ENCODE measurements around the gene NMRK1. TPM values are rescaled to one million over a fixed set of nuclear protein-coding genes. Genes with fewer than 3 reads are reported as not detected.

The NMRK1 gene
- polyA plus RNA-seq, 3 donors: 4.3 to 9.8 (median 9.3) TPM

GRCh38 chr9:75072895-75073294 is 15.1 kb downstream of the NMRK1 start:
- TF ChIP-seq CTCF (IDR thresholded peaks at IDR 0.05): no peak
- no peaks in the 10 kb centered on the region for H3K9me3 Mint-ChIP-seq
- H3K27ac Mint-ChIP-seq: no peak overlapping the region
- DNase-seq: no peak
- intact Hi-C loops (cut with micrococcal nuclease): no loop called here
- no peaks in the 10 kb centered on the region for H3K27me3 ChIP-seq (ENCODE audit: control insufficient read depth in 2 of 2, insufficient read depth in 2 of 2, low read length in 2 of 2)
- no peaks in the 10 kb centered on the region for H3K9me3 ChIP-seq (replicated peaks in 1 of 2; ENCODE audit: control insufficient read depth in 1 of 2, insufficient read depth in 1 of 2, low read length in 2 of 2)
- H3K4me2 ChIP-seq (replicated peaks; ENCODE audit: extremely low read depth, low read length, poor library complexity, severe bottlenecking): no peak overlapping the region
- H4K20me1 ChIP-seq (ENCODE audit: insufficient read depth, low read length): no peaks in the 10 kb centered on the region
- no CpG with 5 or more reads among the region's 4 CpGs for WGBS (ENCODE audit: insufficient coverage)
- no peaks in the 10 kb centered on the region for H3K36me3 ChIP-seq (replicated peaks in 1 of 2; ENCODE audit: control insufficient read depth in 1 of 2, insufficient read depth in 2 of 2, low read length in 2 of 2)
- peaks cover 2% of the 10 kb centered on the region for H3K4me1 Mint-ChIP-seq
- no peak overlapping the region for H3K4me3 Mint-ChIP-seq
- H3K4me3 ChIP-seq (replicated peaks in 1 of 3; ENCODE audit: low read depth in 2 of 3, low read length in 3 of 3): no peak overlapping the region
- H3K9ac ChIP-seq (ENCODE audit: insufficient read depth, low read length, poor library complexity, severe bottlenecking): no peak overlapping the region
- no peaks in the 10 kb centered on the region for H3K79me2 ChIP-seq (ENCODE audit: insufficient read depth, low read length)
- no peaks in the 10 kb centered on the region for H3K4me1 ChIP-seq (ENCODE audit: control insufficient read depth in 1 of 2, insufficient read depth in 2 of 2, low read length in 2 of 2)
- no peak overlapping the region for H2AFZ ChIP-seq (ENCODE audit: insufficient read depth, low read depth, low read length, poor library complexity, severe bottlenecking)
- peaks cover 0 to 6% (median 3%) of the 10 kb centered on the region in 3 donors for H3K27me3 Mint-ChIP-seq (ENCODE audit: low read depth in 3 of 3)
- H3K27ac ChIP-seq (ENCODE audit: low read depth in 1 of 2, low read length in 2 of 2): no peak overlapping the region
- H3K36me3 Mint-ChIP-seq: peaks cover 0 to 3% of the 10 kb centered on the region in 2 donors

- TF ChIP-seq CTCF (IDR thresholded peaks at IDR 0.05): no peak
- no peaks in the 10 kb centered on the region for H3K4me1 ChIP-seq (ENCODE audit: control insufficient read depth in 1 of 2, insufficient read depth in 2 of 2, low read length in 2 of 2)
- DNase-seq: no peak
- 78% methylated on average over 3 of the region's 5 CpGs for WGBS (ENCODE audit: insufficient coverage)
- no peaks in the 10 kb centered on the region for H3K36me3 ChIP-seq (replicated peaks in 1 of 2; ENCODE audit: control insufficient read depth in 1 of 2, insufficient read depth in 2 of 2, low read length in 2 of 2)
- H3K79me2 ChIP-seq (ENCODE audit: insufficient read depth, low read length): no peaks in the 10 kb centered on the region
- H3K36me3 Mint-ChIP-seq: peaks cover 0 to 6% of the 10 kb centered on the region in 2 donors
- no peak overlapping the region for H3K9ac ChIP-seq (ENCODE audit: insufficient read depth, low read length, poor library complexity, severe bottlenecking)
- intact Hi-C loops (cut with micrococcal nuclease): no loop called here
- peak overlapping the region in 1 of 7 donors; percentile 43 for H3K27ac Mint-ChIP-seq
- H3K4me1 Mint-ChIP-seq: no peaks in the 10 kb centered on the region
- H2AFZ ChIP-seq (ENCODE audit: insufficient read depth, low read depth, low read length, poor library complexity, severe bottlenecking): no peak overlapping the region
- no peak overlapping the region for H3K27ac ChIP-seq (ENCODE audit: low read depth in 1 of 2, low read length in 2 of 2)
- no peak overlapping the region for H3K4me3 Mint-ChIP-seq
- peaks cover 0 to 6% (median 3%) of the 10 kb centered on the region in 3 donors for H3K27me3 Mint-ChIP-seq (ENCODE audit: low read depth in 3 of 3)
- no peaks in the 10 kb centered on the region for H4K20me1 ChIP-seq (ENCODE audit: insufficient read depth, low read length)
- no peaks in the 10 kb centered on the region for H3K9me3 ChIP-seq (replicated peaks in 1 of 2; ENCODE audit: control insufficient read depth in 1 of 2, insufficient read depth in 1 of 2, low read length in 2 of 2)
- no peaks in the 10 kb centered on the region for H3K27me3 ChIP-seq (ENCODE audit: control insufficient read depth in 2 of 2, insufficient read depth in 2 of 2, low read length in 2 of 2)
- no peaks in the 10 kb centered on the region for H3K9me3 Mint-ChIP-seq
- H3K4me3 ChIP-seq (replicated peaks in 1 of 3; ENCODE audit: low read depth in 2 of 3, low read length in 3 of 3): no peak overlapping the region
- H3K4me2 ChIP-seq (replicated peaks; ENCODE audit: extremely low read depth, low read length, poor library complexity, severe bottlenecking): no peak overlapping the region
Measured at GRCh38 chr9:75071530-75072122, 16.3 kb downstream of the NMRK1 start.
